Brain microvascular endothelial cell (primary cell): ENCODE results near the gene MTRR.

Experiments used
- DNase-seq: peaks from one replicate; pipeline ENCODE4 v3.0.0-alpha.2; 2020
- H3K27ac ChIP-seq: fragments of 250-450 bp; sonication (Bioruptor Pico); 2 replicates; pipeline ENCODE4 v1.5.1; 2020; ENCODE audit warnings: mild to moderate bottlenecking, moderate library complexity
- H3K27me3 ChIP-seq: fragments of 250-450 bp; sonication (Bioruptor Pico); replicated peaks from 2 replicates; pipeline ENCODE4 v1.5.1; 2020; ENCODE audit warnings: mild to moderate bottlenecking
- H3K36me3 ChIP-seq: fragments of 250-450 bp; sonication (Bioruptor Pico); replicated peaks from 2 replicates; pipeline ENCODE4 v1.5.1; 2020; ENCODE audit warnings: mild to moderate bottlenecking
- H3K4me3 ChIP-seq: 2 replicates; pipeline ENCODE4 v1.5.1; 2011; ENCODE audit warnings: low read depth, mild to moderate bottlenecking, control low read depth, low read length, moderate library complexity
- CTCF ChIP-seq: IDR thresholded peaks from 2 replicates; pipeline ENCODE4 v1.5.1; 2011; ENCODE audit warnings: low read depth, mild to moderate bottlenecking, moderate library complexity, low read length, control low read depth, inconsistent platforms; ENCODE audit errors: missing control alignments
- in situ Hi-C: cut with HindIII; loops from 2 replicates; pipeline ENCODE4 v1.10.0; 2017; ENCODE audit warnings: low sequenced_read_pairs, low pct_ligation_motif_present

MTRR gene

GRCh38 chr5:7851240-7851592 is 17.7 kb upstream of the MTRR start:
- DNase-seq, result no peak
- Histone ChIP-seq H3K27me3 (peaks cover 5% of the 10 kb centered on the region), H3K27ac (no peak overlapping the region), H3K36me3 (no peaks in the 10 kb centered on the region), H3K4me3 (peak overlapping the region; percentile 55)
- in situ Hi-C loops, result no loop called here
- no peak for TF ChIP-seq CTCF

- no peaks in the 10 kb centered on the region for H3K36me3 ChIP-seq
- in situ Hi-C loops, result no loop called here
- H3K27ac ChIP-seq, result no peak overlapping the region
- no peak overlapping the region for H3K4me3 ChIP-seq
- TF ChIP-seq CTCF, result no peak
- DNase-seq, result no peak
- peaks cover 5% of the 10 kb centered on the region for H3K27me3 ChIP-seq
Measured at GRCh38 chr5:7851617-7852289, 17.2 kb upstream of the MTRR start.

DNA sequence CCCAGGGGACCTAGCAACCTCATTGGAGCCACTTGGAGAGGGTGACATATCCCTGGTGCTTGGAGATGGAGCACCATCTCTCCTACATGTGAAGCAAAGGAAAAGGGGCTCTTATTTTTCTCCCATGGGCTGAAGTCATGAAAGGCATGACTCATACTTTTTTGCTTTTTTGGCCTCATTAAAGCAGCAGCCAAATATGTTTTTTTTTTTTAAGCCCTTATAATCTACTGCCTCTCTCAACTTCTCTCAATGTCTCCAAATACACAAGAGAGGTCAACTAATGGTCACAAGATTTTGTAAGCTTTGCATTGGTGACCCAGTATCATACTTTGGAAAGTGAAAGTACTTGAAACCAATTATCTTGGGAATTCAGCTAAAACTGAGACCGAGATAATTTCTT is 16.4 kb upstream of the MTRR start:
- Histone ChIP-seq H3K27me3 (peaks cover 5% of the 10 kb centered on the region), H3K4me3 (no peak overlapping the region), H3K27ac (no peak overlapping the region), H3K36me3 (no peaks in the 10 kb centered on the region)
- TF ChIP-seq CTCF, result no peak
- no peak for DNase-seq
- in situ Hi-C loops, result no loop called here

DNA sequence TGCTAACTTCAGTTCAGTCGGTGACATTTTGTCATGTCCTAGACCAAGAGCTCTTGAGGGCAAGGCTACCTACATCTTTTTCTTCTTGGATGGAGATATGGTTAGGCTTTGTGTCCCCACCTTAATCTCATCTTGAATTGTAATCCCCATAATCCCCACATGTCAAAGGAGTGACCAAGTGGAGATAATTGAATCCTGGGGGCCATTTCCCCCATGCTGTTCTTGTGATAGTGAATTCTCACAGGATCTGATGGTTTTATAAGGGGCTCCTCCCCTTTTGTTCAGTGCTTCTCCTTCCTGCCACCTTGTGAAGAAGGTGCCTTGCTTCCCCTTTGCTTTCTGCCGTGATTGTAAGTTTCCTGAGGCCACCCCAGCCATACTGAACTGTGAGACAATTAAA is 16.0 kb upstream of the MTRR start:
- H3K4me3 ChIP-seq, result no peak overlapping the region
- H3K27ac ChIP-seq, result no peak overlapping the region
- no peak for TF ChIP-seq CTCF
- no peaks in the 10 kb centered on the region for H3K36me3 ChIP-seq
- H3K27me3 ChIP-seq, result peaks cover 5% of the 10 kb centered on the region
- in situ Hi-C loops, result no loop called here
- no peak for DNase-seq

DNA sequence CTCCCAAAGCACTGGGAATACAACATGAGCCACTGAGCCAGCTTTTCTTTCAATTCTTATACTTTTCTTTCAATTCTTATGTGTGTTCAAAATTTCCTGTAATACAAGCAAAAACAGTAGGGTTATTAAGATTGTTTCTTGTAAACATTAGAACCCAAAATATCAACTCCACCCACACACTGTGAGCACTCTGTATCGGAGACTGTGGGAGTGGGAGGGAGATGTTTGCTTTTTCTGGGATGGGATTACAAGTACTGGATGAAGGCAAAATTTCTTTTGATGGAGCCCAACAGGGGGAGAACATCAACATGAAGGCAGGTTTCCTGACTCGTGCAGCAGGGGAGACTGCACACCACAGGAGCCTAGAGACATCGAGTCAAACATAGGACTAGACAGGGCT is 13.3 kb upstream of the MTRR start:
- in situ Hi-C loops, result no loop called here
- Histone ChIP-seq H3K27ac (no peak overlapping the region), H3K4me3 (no peak overlapping the region), H3K36me3 (peaks cover 8% of the 10 kb centered on the region), H3K27me3 (no peaks in the 10 kb centered on the region)
- TF ChIP-seq CTCF, result no peak
- no peak for DNase-seq

- Histone ChIP-seq H3K27ac (no peak overlapping the region), H3K4me3 (no peak overlapping the region), H3K27me3 (no peaks in the 10 kb centered on the region), H3K36me3 (peaks cover 15% of the 10 kb centered on the region)
- peak; percentile 74 for TF ChIP-seq CTCF
- in situ Hi-C loops, result no loop called here
- no peak for DNase-seq
Measured at GRCh38 chr5:7856855-7857254, 12.1 kb upstream of the MTRR start.
